Esophagus muscularis mucosa (tissue), 4 donors: ENCODE data around the gene MYO1D.
"Not testable (repeated sequence)": the region's sequence is repeated elsewhere in the genome, so short reads cannot be mapped to it uniquely, and the experiment has no call there.

ENCODE experiments used
- EP300 ChIP-seq: sonication (generic); formaldehyde crosslinking; IDR thresholded peaks from one replicate; pipeline ENCODE4 v1.6.1; 2017; ENCODE audit warnings: antibody characterized with exemption
- POLR2A ChIP-seq: fragments of 450-650 bp; IDR thresholded peaks from one replicate; pipeline ENCODE4 v1.6.1; 2017; ENCODE audit warnings: antibody characterized with exemption, moderate library complexity, mild to moderate bottlenecking, low read depth
- POLR2AphosphoS5 ChIP-seq, 2 donors: sonication (generic); formaldehyde crosslinking; IDR thresholded peaks; one replicate each; pipeline ENCODE4 v1.6.1; 2017; ENCODE audit warnings: antibody characterized with exemption in 2 of 2
- TF ChIP-seq, protein P1 (sequence below), 3 experiments: fragments of 200-600 bp in 2 of 3; fragments of 450-650 bp in 1 of 3; sonication (generic) in 2 of 3; IDR thresholded peaks; one replicate each; pipeline ENCODE4 v1.5.1; 2017 to 2019; ENCODE audit warnings: antibody characterized with exemption in 3 of 3, mild to moderate bottlenecking in 2 of 3, moderate library complexity in 1 of 3

DNA sequence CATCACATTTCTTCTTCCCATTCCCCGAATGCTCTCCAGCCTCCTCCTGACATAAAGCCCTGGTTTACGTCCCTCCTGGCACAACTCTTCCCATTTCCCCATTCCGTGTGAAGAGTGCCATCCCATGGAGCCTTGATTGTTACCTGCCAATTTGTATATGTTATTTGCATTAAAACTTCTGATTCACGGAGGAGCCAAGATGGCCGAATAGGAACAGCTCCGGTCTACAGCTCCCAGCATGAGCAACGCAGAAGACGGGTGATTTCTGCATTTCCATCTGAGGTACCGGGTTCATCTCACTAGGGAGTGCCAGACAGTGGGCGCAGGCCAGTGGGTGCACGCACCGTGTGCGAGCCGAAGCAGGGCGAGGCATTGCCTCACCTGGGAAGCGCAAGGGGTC is 10.0 kb upstream of the MYO1D start:
- not testable (repeated sequence) for TF ChIP-seq POLR2AphosphoS5 (IDR thresholded peaks at IDR 0.05); EP300; POLR2A
- TF ChIP-seq, protein P1, sequence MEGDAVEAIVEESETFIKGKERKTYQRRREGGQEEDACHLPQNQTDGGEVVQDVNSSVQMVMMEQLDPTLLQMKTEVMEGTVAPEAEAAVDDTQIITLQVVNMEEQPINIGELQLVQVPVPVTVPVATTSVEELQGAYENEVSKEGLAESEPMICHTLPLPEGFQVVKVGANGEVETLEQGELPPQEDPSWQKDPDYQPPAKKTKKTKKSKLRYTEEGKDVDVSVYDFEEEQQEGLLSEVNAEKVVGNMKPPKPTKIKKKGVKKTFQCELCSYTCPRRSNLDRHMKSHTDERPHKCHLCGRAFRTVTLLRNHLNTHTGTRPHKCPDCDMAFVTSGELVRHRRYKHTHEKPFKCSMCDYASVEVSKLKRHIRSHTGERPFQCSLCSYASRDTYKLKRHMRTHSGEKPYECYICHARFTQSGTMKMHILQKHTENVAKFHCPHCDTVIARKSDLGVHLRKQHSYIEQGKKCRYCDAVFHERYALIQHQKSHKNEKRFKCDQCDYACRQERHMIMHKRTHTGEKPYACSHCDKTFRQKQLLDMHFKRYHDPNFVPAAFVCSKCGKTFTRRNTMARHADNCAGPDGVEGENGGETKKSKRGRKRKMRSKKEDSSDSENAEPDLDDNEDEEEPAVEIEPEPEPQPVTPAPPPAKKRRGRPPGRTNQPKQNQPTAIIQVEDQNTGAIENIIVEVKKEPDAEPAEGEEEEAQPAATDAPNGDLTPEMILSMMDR (IDR thresholded peaks at IDR 0.05), result not testable (repeated sequence)
